Esophagus squamous epithelium (tissue), 4 donors: ENCODE data around the gene ZNF195. TPM values are rescaled to one million over a fixed set of nuclear protein-coding genes. Genes with fewer than 3 reads are reported as not detected.

Experiments
- small RNA-seq, 4 donors: library from RNA; depleted of rRNA; stranded (forward); fragments of <200 nt; gene quantifications; one replicate each; pipeline ENCODE3, GENCODE V24; 2016
- total RNA-seq, 4 donors: library from RNA; depleted of rRNA; stranded (reverse); fragments of >200 nt; gene quantifications; one replicate each; pipeline ENCODE4 v1.1.0, GENCODE V29; 2016

Gene ZNF195
- total RNA-seq, 4 donors from 2014 or later = 8.7 to 20.8 (median 16.8) TPM

Small RNA genes within 50 kb of the gene (small RNA-seq; reads per million reads assigned to genes)
- 0 reads per million in 4 donors for gene AC123788.2

Other genes starting within 250 kb of the ZNF195 start
- 10 to 100 TPM; 11.9 to 30.9 (median 17.9) TPM for gene OSBPL5, start 213.8 kb downstream of the ZNF195 start, total RNA-seq
- gene MRGPRG, start 160.3 kb downstream of the ZNF195 start, total RNA-seq = not detected
- gene MRGPRE, start 146.7 kb downstream of the ZNF195 start, total RNA-seq = under 1 TPM in 1 of 4 donors, not detected in 3; 0.50 TPM